Measurements from ENCODE around the gene CFAP46.

Gene CFAP46

GRCh38 chr10:132765435-132765834 lies 176.9 kb downstream of the CFAP46 start:
- H3K4me3 ChIP-seq (ENCODE audit: extremely low read depth, insufficient read depth, low read length, poor library complexity, severe bottlenecking), result no peak overlapping the region
- WGBS, 2 experiments (ENCODE audit: insufficient coverage in 2 of 2), result 88 to 92% methylated on average over 11 of the region's 11 CpGs
- H3K27ac ChIP-seq (ENCODE audit: low read depth, low read length, severe bottlenecking), result no peak overlapping the region
- peaks cover 11% of the 10 kb centered on the region for H3K36me3 ChIP-seq (ENCODE audit: control insufficient read depth, insufficient read depth, low read length)
- H3K9me3 ChIP-seq (ENCODE audit: control insufficient read depth, low read length), result no peaks in the 10 kb centered on the region
- no peaks in the 10 kb centered on the region for H3K4me1 ChIP-seq (ENCODE audit: control insufficient read depth, insufficient read depth, low read length, poor library complexity, severe bottlenecking)

- Histone ChIP-seq H3K27ac (ENCODE audit: low read depth, low read length, severe bottlenecking) (no peak overlapping the region), H3K36me3 (ENCODE audit: control insufficient read depth, insufficient read depth, low read length) (peaks cover 11% of the 10 kb centered on the region), H3K9me3 (ENCODE audit: control insufficient read depth, low read length) (no peaks in the 10 kb centered on the region), H3K4me1 (ENCODE audit: control insufficient read depth, insufficient read depth, low read length, poor library complexity, severe bottlenecking) (no peaks in the 10 kb centered on the region), H3K4me3 (ENCODE audit: extremely low read depth, insufficient read depth, low read length, poor library complexity, severe bottlenecking) (no peak overlapping the region)
- WGBS, 2 experiments (ENCODE audit: insufficient coverage in 2 of 2), result 91 to 92% methylated on average over 11 of the region's 11 CpGs
Observed at GRCh38 chr10:132764108-132764507, 178.3 kb downstream of the CFAP46 start.

GRCh38 chr10:132763545-132763944 lies 178.8 kb downstream of the CFAP46 start:
- no peak overlapping the region for H3K27ac ChIP-seq (ENCODE audit: low read depth, low read length, severe bottlenecking)
- no peak overlapping the region for H3K4me3 ChIP-seq (ENCODE audit: extremely low read depth, insufficient read depth, low read length, poor library complexity, severe bottlenecking)
- WGBS, 2 experiments (ENCODE audit: insufficient coverage in 2 of 2), result 80 to 93% methylated on average over 4 to 5 of the region's 5 CpGs
- H3K4me1 ChIP-seq (ENCODE audit: control insufficient read depth, insufficient read depth, low read length, poor library complexity, severe bottlenecking), result no peaks in the 10 kb centered on the region
- no peaks in the 10 kb centered on the region for H3K9me3 ChIP-seq (ENCODE audit: control insufficient read depth, low read length)
- H3K36me3 ChIP-seq (ENCODE audit: control insufficient read depth, insufficient read depth, low read length), result peaks cover 11% of the 10 kb centered on the region

GRCh38 chr10:132762267-132762666 lies 180.1 kb downstream of the CFAP46 start:
- H3K27ac ChIP-seq (ENCODE audit: low read depth, low read length, severe bottlenecking), result no peak overlapping the region
- H3K36me3 ChIP-seq (ENCODE audit: control insufficient read depth, insufficient read depth, low read length), result peaks cover 13% of the 10 kb centered on the region
- WGBS, 2 experiments (ENCODE audit: insufficient coverage in 2 of 2), result 100% methylated on average over 1 of the region's 6 CpGs; no CpG with 5 or more reads in 1 of the 2 experiments
- no peak overlapping the region for H3K4me3 ChIP-seq (ENCODE audit: extremely low read depth, insufficient read depth, low read length, poor library complexity, severe bottlenecking)
- H3K4me1 ChIP-seq (ENCODE audit: control insufficient read depth, insufficient read depth, low read length, poor library complexity, severe bottlenecking), result no peaks in the 10 kb centered on the region
- H3K9me3 ChIP-seq (ENCODE audit: control insufficient read depth, low read length), result no peaks in the 10 kb centered on the region

- H3K27ac ChIP-seq (ENCODE audit: low read depth, low read length, severe bottlenecking), result no peak overlapping the region
- H3K4me1 ChIP-seq (ENCODE audit: control insufficient read depth, insufficient read depth, low read length, poor library complexity, severe bottlenecking), result no peaks in the 10 kb centered on the region
- 98% methylated on average over 7 to 8 of the region's 11 CpGs for WGBS, 2 experiments (ENCODE audit: insufficient coverage in 2 of 2)
- H3K36me3 ChIP-seq (ENCODE audit: control insufficient read depth, insufficient read depth, low read length), result peaks cover 15% of the 10 kb centered on the region
- no peak overlapping the region for H3K4me3 ChIP-seq (ENCODE audit: extremely low read depth, insufficient read depth, low read length, poor library complexity, severe bottlenecking)
- H3K9me3 ChIP-seq (ENCODE audit: control insufficient read depth, low read length), result no peaks in the 10 kb centered on the region
Observed at GRCh38 chr10:132761395-132762060, 180.8 kb downstream of the CFAP46 start.

GRCh38 chr10:132758865-132759264 lies 183.5 kb downstream of the CFAP46 start:
- 96 to 97% methylated on average over 14 of the region's 14 CpGs for WGBS, 2 experiments (ENCODE audit: insufficient coverage in 2 of 2)

More at GRCh38 chr10:132758865-132759264, 183.5 kb downstream of the CFAP46 start:
- Histone ChIP-seq H3K27ac (ENCODE audit: low read depth, low read length, severe bottlenecking) (no peak overlapping the region), H3K9me3 (ENCODE audit: control insufficient read depth, low read length) (no peaks in the 10 kb centered on the region), H3K4me3 (ENCODE audit: extremely low read depth, insufficient read depth, low read length, poor library complexity, severe bottlenecking) (no peak overlapping the region), H3K36me3 (ENCODE audit: control insufficient read depth, insufficient read depth, low read length) (peaks cover 24% of the 10 kb centered on the region), H3K4me1 (ENCODE audit: control insufficient read depth, insufficient read depth, low read length, poor library complexity, severe bottlenecking) (no peaks in the 10 kb centered on the region)

Measured in mesodermal cell (in vitro differentiated cells).